ENCODE results near the gene MBD1. TPM values are rescaled to one million over a fixed set of nuclear protein-coding genes. Genes with fewer than 3 reads are reported as not detected.
"Not testable (repeated sequence)": the region's sequence is repeated elsewhere in the genome, so short reads cannot be mapped to it uniquely, and the experiment has no call there.

Gene MBD1
- total and polyA plus RNA-seq, 7 donors: 25.9 to 93.6 (median 58.9) TPM

DNA sequence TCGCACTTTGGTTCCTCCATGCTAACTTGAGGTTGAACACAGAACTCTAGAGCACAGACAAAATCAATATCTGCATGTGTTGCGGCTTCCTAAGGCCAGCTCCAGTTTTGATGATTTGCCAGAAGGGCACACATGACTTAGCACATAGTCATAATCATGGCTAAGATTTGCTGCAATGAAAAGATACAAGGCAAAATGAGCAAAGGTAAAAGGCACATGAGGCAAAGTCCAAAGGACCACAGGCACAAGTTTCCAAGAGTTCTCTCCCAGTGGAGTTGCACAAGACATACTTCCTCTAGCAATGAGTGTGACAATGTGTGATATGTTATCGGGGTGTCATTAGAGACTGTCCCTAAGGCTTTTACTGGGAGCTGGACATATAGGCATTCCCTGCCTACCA is 30.3 kb upstream of the MBD1 start:
- no peaks in the 10 kb centered on the region for H3K36me3 ChIP-seq
- peaks cover 0 to 11% (median 10%) of the 10 kb centered on the region in 4 donors for H3K4me1 ChIP-seq
- DNase-seq: no peak
- WGBS, 2 donors: 91% methylated on average over 3 of the region's 3 CpGs
- H3K4me3 ChIP-seq: no peak overlapping the region
- intact Hi-C loops (cut with DNase I): loop anchor here (5.0 kb wide), 1 partner anchor 46 kb away; no protein-coding TSS in a partner anchor
- no peak overlapping the region for H3K27ac ChIP-seq
- H3K9me3 ChIP-seq: no peaks in the 10 kb centered on the region
- H3K27me3 ChIP-seq: peaks cover 0 to 4% (median 0%) of the 10 kb centered on the region in 3 donors
- TF ChIP-seq, protein P1, sequence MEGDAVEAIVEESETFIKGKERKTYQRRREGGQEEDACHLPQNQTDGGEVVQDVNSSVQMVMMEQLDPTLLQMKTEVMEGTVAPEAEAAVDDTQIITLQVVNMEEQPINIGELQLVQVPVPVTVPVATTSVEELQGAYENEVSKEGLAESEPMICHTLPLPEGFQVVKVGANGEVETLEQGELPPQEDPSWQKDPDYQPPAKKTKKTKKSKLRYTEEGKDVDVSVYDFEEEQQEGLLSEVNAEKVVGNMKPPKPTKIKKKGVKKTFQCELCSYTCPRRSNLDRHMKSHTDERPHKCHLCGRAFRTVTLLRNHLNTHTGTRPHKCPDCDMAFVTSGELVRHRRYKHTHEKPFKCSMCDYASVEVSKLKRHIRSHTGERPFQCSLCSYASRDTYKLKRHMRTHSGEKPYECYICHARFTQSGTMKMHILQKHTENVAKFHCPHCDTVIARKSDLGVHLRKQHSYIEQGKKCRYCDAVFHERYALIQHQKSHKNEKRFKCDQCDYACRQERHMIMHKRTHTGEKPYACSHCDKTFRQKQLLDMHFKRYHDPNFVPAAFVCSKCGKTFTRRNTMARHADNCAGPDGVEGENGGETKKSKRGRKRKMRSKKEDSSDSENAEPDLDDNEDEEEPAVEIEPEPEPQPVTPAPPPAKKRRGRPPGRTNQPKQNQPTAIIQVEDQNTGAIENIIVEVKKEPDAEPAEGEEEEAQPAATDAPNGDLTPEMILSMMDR (IDR thresholded peaks at IDR 0.05): no peak
- no peak for TF ChIP-seq POLR2AphosphoS5 (IDR thresholded peaks at IDR 0.05)
- TF ChIP-seq EP300 (IDR thresholded peaks at IDR 0.05): no peak
- no peak for TF ChIP-seq POLR2A (IDR thresholded peaks at IDR 0.05)

DNA sequence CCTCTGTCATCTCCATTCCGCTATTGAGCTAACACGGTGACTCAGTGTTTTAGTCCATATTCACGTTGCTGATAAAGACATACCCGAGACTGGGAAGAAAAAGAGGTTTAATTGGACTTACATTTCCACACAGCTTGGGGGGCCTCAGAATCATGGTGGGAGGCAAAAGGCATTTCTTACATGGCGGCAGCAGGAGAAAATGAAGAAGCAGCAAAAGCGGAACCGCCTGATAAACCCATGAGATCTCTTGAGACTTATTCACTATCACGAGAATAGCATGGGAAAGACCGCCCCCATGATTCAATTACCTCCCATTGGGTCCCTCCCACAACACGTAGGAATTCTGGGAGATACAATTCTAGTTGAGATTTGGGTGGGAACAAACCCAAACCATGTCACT is 28.8 kb upstream of the MBD1 start:
- no peaks in the 10 kb centered on the region for H3K27me3 ChIP-seq
- intact Hi-C loops (cut with DNase I): loop anchor here (5.0 kb wide), 1 partner anchor 47 kb away; no protein-coding TSS in a partner anchor
- H3K4me1 ChIP-seq: peaks cover 0 to 11% (median 10%) of the 10 kb centered on the region in 4 donors
- no peak overlapping the region for H3K4me3 ChIP-seq
- no peaks in the 10 kb centered on the region for H3K36me3 ChIP-seq
- H3K9me3 ChIP-seq: no peaks in the 10 kb centered on the region
- no peak for DNase-seq
- WGBS, 2 donors: 89 to 91% methylated on average over 10 of the region's 10 CpGs
- no peak overlapping the region for H3K27ac ChIP-seq
- TF ChIP-seq, protein P1 (IDR thresholded peaks at IDR 0.05): no peak
- no peak for TF ChIP-seq POLR2AphosphoS5 (IDR thresholded peaks at IDR 0.05)
- no peak for TF ChIP-seq POLR2A (IDR thresholded peaks at IDR 0.05)
- no peak for TF ChIP-seq EP300 (IDR thresholded peaks at IDR 0.05)

DNA sequence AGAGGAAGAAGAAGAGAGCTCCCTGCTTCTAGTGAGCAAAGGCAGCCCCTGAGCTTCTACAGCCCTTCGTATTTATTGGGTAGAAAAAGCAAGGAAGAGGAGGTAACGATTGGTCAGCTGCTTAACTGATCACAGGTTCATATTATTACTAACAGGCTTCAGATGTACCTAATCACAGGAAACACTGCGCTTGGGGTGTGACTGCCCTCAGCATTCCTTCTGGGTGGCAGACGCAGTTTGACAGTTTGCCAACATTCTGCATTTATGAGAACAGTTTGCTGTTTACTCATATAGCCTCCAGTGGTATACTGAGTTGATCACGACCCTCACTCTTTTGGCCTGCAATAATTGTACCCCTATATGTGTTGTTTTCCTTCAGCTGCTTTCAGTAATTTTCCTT is 27.5 kb upstream of the MBD1 start:
- peaks cover 0 to 11% (median 10%) of the 10 kb centered on the region in 4 donors for H3K4me1 ChIP-seq
- WGBS, 2 donors: 49 to 69% methylated on average over 5 of the region's 5 CpGs
- not testable (repeated sequence) for H3K4me3 ChIP-seq, H3K27me3 ChIP-seq, H3K36me3 ChIP-seq, DNase-seq, H3K9me3 ChIP-seq
- H3K27ac ChIP-seq: peak overlapping the region in 1 of 4 donors; percentile 35
- intact Hi-C loops (cut with DNase I): loop anchor here (5.0 kb wide), 2 partner anchors 42 to 68 kb away; partner anchors contain the start of genes CFAP53 and SKA1

DNA sequence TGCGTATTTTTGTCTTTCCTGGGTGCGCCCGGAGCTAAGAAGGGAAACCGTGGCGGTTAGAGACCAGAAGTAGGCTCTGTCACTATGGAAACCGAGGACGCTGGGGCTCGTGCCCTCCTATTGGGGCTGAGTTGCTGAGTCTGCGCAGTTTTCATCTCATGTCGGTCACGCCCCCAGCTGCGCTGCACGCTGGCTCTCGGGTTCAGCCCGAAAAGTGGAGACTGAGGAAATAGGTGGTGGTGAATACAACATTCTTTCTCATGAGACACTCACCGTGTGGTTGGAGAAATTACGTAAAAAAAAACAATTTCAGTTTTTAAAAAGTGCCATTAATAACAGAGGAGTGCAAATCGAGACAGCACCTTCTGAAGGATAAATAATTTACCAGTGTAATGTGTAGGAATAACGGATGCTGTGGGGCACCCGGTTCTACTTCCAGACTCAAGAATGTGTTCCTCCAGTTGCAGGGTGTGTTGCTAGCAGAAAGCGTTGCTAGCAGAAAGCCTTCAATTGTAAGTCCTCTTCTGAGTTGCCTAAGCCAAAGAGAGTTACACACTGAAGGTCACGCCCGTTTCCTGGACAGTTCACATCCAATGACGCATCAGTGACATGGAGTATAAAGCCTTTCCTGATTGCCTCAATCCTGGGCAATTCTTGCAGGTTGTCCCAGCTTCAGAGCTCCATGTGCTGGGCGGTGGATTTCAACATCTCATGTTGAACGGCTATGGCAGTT is 26.6 kb upstream of the MBD1 start:
- Histone ChIP-seq H3K27me3 (peaks cover 0 to 8% (median 0%) of the 10 kb centered on the region in 3 donors), H3K27ac (peak overlapping the region in 3 of 4 donors; percentile 33 to 45 (median 35)), H3K36me3 (no peaks in the 10 kb centered on the region), H3K4me1 (peaks cover 0 to 11% (median 10%) of the 10 kb centered on the region in 4 donors), H3K9me3 (no peaks in the 10 kb centered on the region), H3K4me3 (peak overlapping the region; percentile 26 to 52 (median 50))
- intact Hi-C loops (cut with DNase I): loop anchor here (5.0 kb wide), 2 partner anchors 41 to 69 kb away; partner anchors contain the start of genes CFAP53 and SKA1
- 2 to 4% methylated on average over 26 of the region's 26 CpGs for WGBS, 2 donors
- peak; percentile 94 for DNase-seq
- TF ChIP-seq POLR2AphosphoS5 (IDR thresholded peaks at IDR 0.05): peak in 3 of 4 donors; percentile 29 to 49 (median 31)
- TF ChIP-seq POLR2A (IDR thresholded peaks at IDR 0.05): no peak

DNA sequence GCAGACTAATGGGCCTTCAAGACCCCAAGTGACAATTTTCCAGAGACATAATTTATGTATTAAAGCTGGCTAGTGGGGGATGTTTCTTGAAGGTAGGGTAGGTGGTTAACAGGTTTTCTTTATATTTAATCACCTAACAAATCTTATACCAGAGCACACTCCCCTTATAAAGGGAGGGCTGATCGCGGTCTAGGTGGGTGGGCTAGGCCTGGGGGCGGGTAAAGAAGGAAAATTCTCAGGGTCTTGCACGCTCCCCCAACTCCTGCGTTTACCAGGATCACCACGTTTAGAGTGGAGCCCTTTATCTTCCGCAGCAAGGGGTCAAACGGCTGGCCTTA is 26.0 kb upstream of the MBD1 start:
- DNase-seq: no peak
- TF ChIP-seq EP300 (IDR thresholded peaks at IDR 0.05) (no peak), POLR2AphosphoS5 (IDR thresholded peaks at IDR 0.05) (no peak), POLR2A (IDR thresholded peaks at IDR 0.05) (no peak)
- TF ChIP-seq, protein P1 (IDR thresholded peaks at IDR 0.05): no peak
- Histone ChIP-seq H3K9me3 (no peaks in the 10 kb centered on the region), H3K4me1 (peaks cover 0 to 11% (median 10%) of the 10 kb centered on the region in 4 donors), H3K4me3 (peak overlapping the region; percentile 26 to 52 (median 50)), H3K36me3 (no peaks in the 10 kb centered on the region), H3K27me3 (peaks cover 0 to 13% (median 0%) of the 10 kb centered on the region in 3 donors), H3K27ac (peak overlapping the region in 3 of 4 donors; percentile 33 to 45 (median 35))
- intact Hi-C loops (cut with DNase I): loop anchor here (5.0 kb wide), 2 partner anchors 40 to 70 kb away; partner anchors contain the start of genes CFAP53 and SKA1
- WGBS, 2 donors: 2 to 4% methylated on average over 8 of the region's 8 CpGs
